Astrocyte (in vitro differentiated cells and primary cell): Measurements from ENCODE around the gene TFAM. TPM values are rescaled to one million over a fixed set of nuclear protein-coding genes. Genes with fewer than 3 reads are reported as not detected.
A peak's percentile ranks its signal among the peaks of the same experiment; 100 is the strongest.

Experiments
- DNase-seq: peaks from one replicate; pipeline ENCODE4 v3.0.0-alpha.2; 2010; ENCODE audit warnings: low read depth
- FAIRE-seq: peaks from 2 replicates; lab custom pipeline; 2011; peaks lifted over from hg19 to GRCh38; lab: Jason Lieb, UNC
- H2AFZ ChIP-seq: 2 replicates; pipeline ENCODE4 v1.6.0; 2012; ENCODE audit warnings: low read depth, low read length, inconsistent platforms
- H3K27ac ChIP-seq: 2 replicates; pipeline ENCODE4 v1.5.1; 2011; ENCODE audit warnings: low read depth, low read length, inconsistent platforms
- H3K27me3 ChIP-seq: 2 replicates; pipeline ENCODE4 v1.6.0; 2011; ENCODE audit warnings: low read length, inconsistent platforms; ENCODE audit not compliant: insufficient read depth
- H3K36me3 ChIP-seq: 2 replicates; pipeline ENCODE4 v1.5.1; 2011; ENCODE audit warnings: low read length, inconsistent platforms; ENCODE audit not compliant: insufficient read depth
- H3K4me1 ChIP-seq: 2 replicates; pipeline ENCODE4 v1.5.1; 2011; ENCODE audit warnings: low read length, inconsistent platforms; ENCODE audit not compliant: insufficient read depth
- H3K4me2 ChIP-seq: 2 replicates; pipeline ENCODE4 v1.6.0; 2012; ENCODE audit warnings: low read length, inconsistent platforms
- H3K4me3 ChIP-seq: 2 replicates; pipeline ENCODE4 v1.5.1; 2011; ENCODE audit warnings: low read depth, mild to moderate bottlenecking, low read length, inconsistent platforms; ENCODE audit not compliant: insufficient read depth
- H3K79me2 ChIP-seq: 2 replicates; pipeline ENCODE4 v1.6.0; 2012; ENCODE audit warnings: mild to moderate bottlenecking, low read length, inconsistent platforms; ENCODE audit not compliant: insufficient read depth
- H3K9ac ChIP-seq: 2 replicates; pipeline ENCODE4 v1.6.0; 2012; ENCODE audit warnings: mild to moderate bottlenecking, low read length, inconsistent platforms
- H3K9me3 ChIP-seq: 2 replicates; pipeline ENCODE4 v1.5.1; 2012; ENCODE audit warnings: low read depth, mild to moderate bottlenecking, low read length, inconsistent platforms; ENCODE audit not compliant: insufficient read depth
- H4K20me1 ChIP-seq: 2 replicates; pipeline ENCODE4 v1.6.0; 2012; ENCODE audit warnings: low read length, inconsistent platforms; ENCODE audit not compliant: insufficient read depth
- H3K27ac Mint-ChIP-seq: one replicate; pipeline ENCODE4 v1.8.0; 2021; ENCODE audit warnings: mild to moderate bottlenecking, mixed read lengths; ENCODE audit not compliant: unreplicated experiment
- H3K27me3 Mint-ChIP-seq: one replicate; pipeline ENCODE4 v1.8.0; 2021; ENCODE audit warnings: low read depth, mixed read lengths; ENCODE audit not compliant: unreplicated experiment
- H3K36me3 Mint-ChIP-seq: one replicate; pipeline ENCODE4 v1.8.0; 2021; ENCODE audit warnings: low read depth, mixed read lengths; ENCODE audit not compliant: unreplicated experiment
- H3K4me1 Mint-ChIP-seq: one replicate; pipeline ENCODE4 v1.8.0; 2021; ENCODE audit warnings: low read depth, mixed read lengths; ENCODE audit not compliant: unreplicated experiment
- H3K4me3 Mint-ChIP-seq: one replicate; pipeline ENCODE4 v1.8.0; 2021; ENCODE audit warnings: mild to moderate bottlenecking, moderate library complexity, mixed read lengths; ENCODE audit not compliant: unreplicated experiment
- H3K9me3 Mint-ChIP-seq: one replicate; pipeline ENCODE4 v1.8.0; 2021; ENCODE audit warnings: mild to moderate bottlenecking, mixed read lengths; ENCODE audit not compliant: unreplicated experiment
- EZH2 ChIP-seq: IDR thresholded peaks from 2 replicates; pipeline ENCODE4 v1.6.1; 2012; ENCODE audit warnings: mild to moderate bottlenecking, low read length, inconsistent platforms; ENCODE audit not compliant: insufficient read depth
- total RNA-seq: library from RNA; stranded (reverse); gene quantifications from 2 replicates; pipeline ENCODE4 v1.2.1, GENCODE V29; 2021
- TF ChIP-seq, protein P1 (sequence below): IDR thresholded peaks from 2 replicates; pipeline ENCODE4 v1.5.1; 2011; ENCODE audit warnings: low read depth, mild to moderate bottlenecking, inconsistent platforms, low read length, moderate library complexity; ENCODE audit not compliant: insufficient read depth

Gene TFAM
- total RNA-seq, 1 donor from 2014 or later: 41.4 TPM

DNA sequence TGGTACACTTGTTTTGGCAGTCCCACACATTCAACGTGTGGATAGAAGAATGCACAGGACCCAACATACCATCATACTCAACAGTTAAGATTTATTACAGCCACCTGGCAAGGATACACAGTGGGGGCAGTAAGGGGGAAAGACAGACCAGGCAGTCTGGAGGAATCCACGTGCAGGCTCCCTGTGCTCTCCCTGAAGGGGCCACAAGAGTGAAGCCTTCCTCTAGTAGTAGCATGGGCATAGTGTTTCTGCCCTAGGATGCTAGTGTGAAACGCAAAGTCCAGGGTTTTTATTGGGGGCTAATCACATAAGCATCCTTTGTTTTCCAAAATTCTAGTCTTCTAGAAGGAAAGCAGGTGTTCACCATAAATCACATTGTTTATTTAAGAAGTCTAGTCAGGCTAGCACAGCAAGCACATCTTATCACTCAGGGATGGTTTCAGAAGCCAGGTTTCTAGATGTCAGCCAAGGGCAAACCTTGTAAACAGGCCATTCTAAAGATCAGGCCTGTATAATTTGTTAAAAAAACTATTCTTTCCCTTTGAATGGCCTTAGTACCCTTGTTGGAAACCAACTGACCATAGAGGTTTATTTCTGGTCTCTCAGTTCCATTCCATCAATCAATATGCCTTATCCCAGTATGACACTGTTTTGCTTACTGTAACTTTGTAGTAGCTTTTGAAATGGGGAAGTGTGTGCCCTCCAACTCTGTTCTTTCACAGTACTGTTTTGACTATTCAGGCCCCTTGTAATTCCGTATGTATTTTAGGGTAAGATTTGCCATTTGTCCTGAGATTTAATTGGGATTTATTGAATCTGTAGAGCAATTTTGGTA is 12.4 kb upstream of the TFAM start:
- H2AFZ ChIP-seq: no peak overlapping the region
- peaks cover 3% of the 10 kb centered on the region for H3K36me3 ChIP-seq
- no peak for DNase-seq
- no peak for FAIRE-seq
- no peak overlapping the region for H3K9ac ChIP-seq
- no peak overlapping the region for H3K27ac ChIP-seq
- no peak for TF ChIP-seq EZH2
- TF ChIP-seq, protein P1, sequence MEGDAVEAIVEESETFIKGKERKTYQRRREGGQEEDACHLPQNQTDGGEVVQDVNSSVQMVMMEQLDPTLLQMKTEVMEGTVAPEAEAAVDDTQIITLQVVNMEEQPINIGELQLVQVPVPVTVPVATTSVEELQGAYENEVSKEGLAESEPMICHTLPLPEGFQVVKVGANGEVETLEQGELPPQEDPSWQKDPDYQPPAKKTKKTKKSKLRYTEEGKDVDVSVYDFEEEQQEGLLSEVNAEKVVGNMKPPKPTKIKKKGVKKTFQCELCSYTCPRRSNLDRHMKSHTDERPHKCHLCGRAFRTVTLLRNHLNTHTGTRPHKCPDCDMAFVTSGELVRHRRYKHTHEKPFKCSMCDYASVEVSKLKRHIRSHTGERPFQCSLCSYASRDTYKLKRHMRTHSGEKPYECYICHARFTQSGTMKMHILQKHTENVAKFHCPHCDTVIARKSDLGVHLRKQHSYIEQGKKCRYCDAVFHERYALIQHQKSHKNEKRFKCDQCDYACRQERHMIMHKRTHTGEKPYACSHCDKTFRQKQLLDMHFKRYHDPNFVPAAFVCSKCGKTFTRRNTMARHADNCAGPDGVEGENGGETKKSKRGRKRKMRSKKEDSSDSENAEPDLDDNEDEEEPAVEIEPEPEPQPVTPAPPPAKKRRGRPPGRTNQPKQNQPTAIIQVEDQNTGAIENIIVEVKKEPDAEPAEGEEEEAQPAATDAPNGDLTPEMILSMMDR: no peak
- no peaks in the 10 kb centered on the region for H3K36me3 Mint-ChIP-seq
- no peaks in the 10 kb centered on the region for H3K9me3 Mint-ChIP-seq
- H3K4me3 ChIP-seq: no peak overlapping the region
- no peaks in the 10 kb centered on the region for H4K20me1 ChIP-seq
- H3K4me3 Mint-ChIP-seq: no peak overlapping the region
- H3K9me3 ChIP-seq: no peaks in the 10 kb centered on the region
- no peak overlapping the region for H3K27ac Mint-ChIP-seq
- H3K4me2 ChIP-seq: no peak overlapping the region
- no peaks in the 10 kb centered on the region for H3K79me2 ChIP-seq
- no peaks in the 10 kb centered on the region for H3K4me1 Mint-ChIP-seq
- no peaks in the 10 kb centered on the region for H3K4me1 ChIP-seq
- no peaks in the 10 kb centered on the region for H3K27me3 ChIP-seq
- H3K27me3 Mint-ChIP-seq: no peaks in the 10 kb centered on the region

DNA sequence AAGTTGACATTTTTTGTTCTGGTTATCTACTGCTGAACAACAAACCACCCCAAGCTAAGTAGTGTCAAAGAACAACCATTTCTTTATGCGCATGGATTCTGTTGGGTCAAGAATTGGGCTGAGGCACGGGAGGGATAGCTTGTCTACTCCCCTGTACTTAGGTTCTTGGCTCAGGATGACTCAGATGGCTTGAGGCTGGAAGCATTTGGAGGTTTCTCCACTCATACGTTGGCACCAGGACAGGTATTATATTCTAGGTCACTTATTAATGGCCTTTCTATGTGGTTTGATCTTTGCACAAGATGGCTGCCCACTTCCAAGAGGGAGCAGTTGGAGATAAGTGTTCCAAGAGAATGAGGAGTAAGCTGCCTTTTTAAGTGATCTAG is 11.8 kb upstream of the TFAM start:
- H3K9me3 ChIP-seq: no peaks in the 10 kb centered on the region
- DNase-seq (peak; percentile 10), FAIRE-seq (no peak)
- H3K4me2 ChIP-seq: no peak overlapping the region
- H3K4me1 Mint-ChIP-seq: no peaks in the 10 kb centered on the region
- TF ChIP-seq EZH2: no peak
- TF ChIP-seq, protein P1: no peak
- H3K27me3 ChIP-seq: no peaks in the 10 kb centered on the region
- H2AFZ ChIP-seq: no peak overlapping the region
- H3K9me3 Mint-ChIP-seq: no peaks in the 10 kb centered on the region
- peaks cover 3% of the 10 kb centered on the region for H3K36me3 ChIP-seq
- H3K4me3 Mint-ChIP-seq: no peak overlapping the region
- H3K36me3 Mint-ChIP-seq: no peaks in the 10 kb centered on the region
- H3K9ac ChIP-seq: no peak overlapping the region
- no peaks in the 10 kb centered on the region for H3K79me2 ChIP-seq
- H4K20me1 ChIP-seq: no peaks in the 10 kb centered on the region
- no peak overlapping the region for H3K4me3 ChIP-seq
- H3K27ac ChIP-seq: no peak overlapping the region
- H3K27me3 Mint-ChIP-seq: no peaks in the 10 kb centered on the region
- H3K4me1 ChIP-seq: no peaks in the 10 kb centered on the region
- H3K27ac Mint-ChIP-seq: no peak overlapping the region

DNA sequence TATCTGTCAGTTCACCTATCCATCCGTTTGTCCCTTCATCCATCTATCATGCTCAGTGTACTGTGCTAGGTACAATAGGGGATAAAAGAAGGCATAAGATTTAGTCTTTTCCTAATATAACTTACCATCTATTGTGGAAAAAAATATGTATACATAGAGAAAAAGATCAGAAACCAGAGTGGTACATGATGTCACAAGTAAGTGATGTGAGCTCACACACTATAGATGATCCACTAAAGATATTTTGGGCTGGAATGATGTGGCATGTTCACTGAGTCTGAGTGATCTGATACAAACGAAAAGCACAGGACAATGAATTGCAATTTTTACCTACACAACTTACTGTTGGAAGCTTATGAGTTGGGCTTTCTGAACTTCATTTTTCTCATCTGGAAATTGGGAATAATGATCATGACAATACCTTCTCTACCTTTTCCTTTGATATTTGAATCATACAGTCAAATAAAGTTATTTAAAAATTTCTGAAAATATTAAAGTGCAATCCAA is 2.7 kb upstream of the TFAM start:
- Histone ChIP-seq H3K79me2 (peaks cover 26% of the 10 kb centered on the region), H3K9ac (no peak overlapping the region), H3K4me3 (no peak overlapping the region), H3K4me2 (no peak overlapping the region), H3K27me3 (no peaks in the 10 kb centered on the region), H3K4me1 (peaks cover 14% of the 10 kb centered on the region), H2AFZ (no peak overlapping the region), H3K9me3 (no peaks in the 10 kb centered on the region), H4K20me1 (peaks cover 7% of the 10 kb centered on the region), H3K36me3 (no peaks in the 10 kb centered on the region), H3K27ac (no peak overlapping the region)
- FAIRE-seq (no peak), DNase-seq (no peak)
- Mint-ChIP-seq H3K36me3 (peaks cover 2% of the 10 kb centered on the region), H3K9me3 (no peaks in the 10 kb centered on the region), H3K4me1 (peaks cover 3% of the 10 kb centered on the region), H3K4me3 (no peak overlapping the region), H3K27ac (no peak overlapping the region), H3K27me3 (no peaks in the 10 kb centered on the region)
- no peak for TF ChIP-seq EZH2
- TF ChIP-seq, protein P1: no peak
